SK-N-SH treated with all-trans-retinoic acid at 6 μM for 48 hours (cell line): Measurements from ENCODE around the gene TSHZ3.

ENCODE experiments used
- ATAC-seq: fragments of 200-7000 bp; cut with Tn5 transposase; 3 replicates; pipeline ENCODE4 v1.9.1; 2020; ENCODE audit warnings: mild to moderate bottlenecking, moderate library complexity
- ARNTL ChIP-seq: fragments of 450-650 bp; formaldehyde crosslinking; IDR thresholded peaks from 2 replicates; pipeline ENCODE4 v1.5.0; 2020; ENCODE audit warnings: low read depth, mild to moderate bottlenecking, moderate library complexity, borderline replicate concordance
- BACH2 ChIP-seq: fragments of 250-450 bp; sonication (Bioruptor Pico); IDR thresholded peaks from 2 replicates; pipeline ENCODE4 v1.9.0; 2021; ENCODE audit warnings: mild to moderate bottlenecking, borderline replicate concordance
- CREB5 ChIP-seq: fragments of 250-450 bp; sonication (Bioruptor Pico); IDR thresholded peaks from 2 replicates; pipeline ENCODE4 v1.5.1; 2020; ENCODE audit warnings: low read depth, mild to moderate bottlenecking, moderate library complexity
- GLIS3 ChIP-seq: fragments of 250-450 bp; sonication (Bioruptor Pico); IDR thresholded peaks from 2 replicates; pipeline ENCODE4 v1.5.0; 2020; ENCODE audit warnings: mild to moderate bottlenecking, moderate library complexity
- OSR1 ChIP-seq: fragments of 250-450 bp; sonication (Bioruptor Pico); IDR thresholded peaks from 2 replicates; pipeline ENCODE4 v1.8.0; 2022; ENCODE audit warnings: moderate library complexity, mild to moderate bottlenecking, inconsistent platforms
- PATZ1 ChIP-seq: fragments of 250-450 bp; sonication (Bioruptor Pico); IDR thresholded peaks from 2 replicates; pipeline ENCODE4 v1.8.0; 2020; ENCODE audit warnings: mild to moderate bottlenecking, moderate library complexity, borderline replicate concordance
- POU6F1 ChIP-seq: fragments of 250-450 bp; sonication (Bioruptor Pico); IDR thresholded peaks from 2 replicates; pipeline ENCODE4 v1.8.0; 2021; ENCODE audit warnings: low read depth, mild to moderate bottlenecking, moderate library complexity, borderline replicate concordance
- SNAI2 ChIP-seq: fragments of 250-450 bp; sonication (Bioruptor Pico); IDR thresholded peaks from 2 replicates; pipeline ENCODE4 v1.5.0; 2020; ENCODE audit warnings: mild to moderate bottlenecking, moderate library complexity
- TCF4 ChIP-seq: fragments of 250-450 bp; sonication (Bioruptor Pico); IDR thresholded peaks from 2 replicates; pipeline ENCODE4 v1.8.0; 2021; ENCODE audit warnings: mild to moderate bottlenecking, moderate library complexity, borderline replicate concordance
- TOX ChIP-seq: fragments of 250-450 bp; sonication (Bioruptor Pico); IDR thresholded peaks from 2 replicates; pipeline ENCODE4 v1.8.0; 2021; ENCODE audit warnings: mild to moderate bottlenecking, moderate library complexity, borderline replicate concordance
- TSHZ2 ChIP-seq: fragments of 250-450 bp; sonication (Bioruptor Pico); IDR thresholded peaks from 2 replicates; pipeline ENCODE4 v1.5.0; 2020; ENCODE audit warnings: mild to moderate bottlenecking, moderate library complexity
- ZC3H10 ChIP-seq: fragments of 250-450 bp; sonication (Bioruptor Pico); IDR thresholded peaks from 2 replicates; pipeline ENCODE4 v1.5.1; 2021; ENCODE audit warnings: mild to moderate bottlenecking, moderate library complexity
- ZFP3 ChIP-seq: fragments of 250-450 bp; sonication (Bioruptor Pico); IDR thresholded peaks from 2 replicates; pipeline ENCODE4 v1.5.0; 2020; ENCODE audit warnings: mild to moderate bottlenecking, moderate library complexity
- ZFP30 ChIP-seq: fragments of 450-650 bp; formaldehyde crosslinking; IDR thresholded peaks from 2 replicates; pipeline ENCODE4 v1.5.0; 2022; ENCODE audit warnings: mild to moderate bottlenecking, moderate library complexity
- ZNF565 ChIP-seq: fragments of 450-650 bp; formaldehyde crosslinking; conservative IDR thresholded peaks from 2 replicates; pipeline ENCODE4 v1.5.0; 2020; ENCODE audit warnings: low read depth, mild to moderate bottlenecking, moderate library complexity
- ZNF70 ChIP-seq: fragments of 450-650 bp; formaldehyde crosslinking; IDR thresholded peaks from 2 replicates; pipeline ENCODE4 v1.5.0; 2020; ENCODE audit warnings: mild to moderate bottlenecking, moderate library complexity
- ZNF8 ChIP-seq: fragments of 450-650 bp; formaldehyde crosslinking; IDR thresholded peaks from 2 replicates; pipeline ENCODE4 v1.5.0; 2020; ENCODE audit warnings: mild to moderate bottlenecking, moderate library complexity
- TF ChIP-seq, protein P1 (sequence below): fragments of 250-450 bp; sonication (Bioruptor Pico); IDR thresholded peaks from 2 replicates; pipeline ENCODE4 v1.5.1; 2021; ENCODE audit warnings: mild to moderate bottlenecking, moderate library complexity

TSHZ3 gene

GRCh38 chr19:31383553-31383952 is 34.3 kb upstream of the TSHZ3 start:
- ATAC-seq: no peak
- TF ChIP-seq ZFP3 (CRISPR knock-in tag) (no peak), CREB5 (CRISPR knock-in tag) (no peak), PATZ1 (no peak), ARNTL (CRISPR knock-in tag) (no peak), ZNF565 (CRISPR knock-in tag) (no peak), TSHZ2 (CRISPR knock-in tag) (no peak), ZFP30 (CRISPR knock-in tag) (no peak), ZNF70 (CRISPR knock-in tag) (no peak), POU6F1 (CRISPR knock-in tag) (no peak), TOX (CRISPR knock-in tag) (no peak)
- TF ChIP-seq, protein P1, sequence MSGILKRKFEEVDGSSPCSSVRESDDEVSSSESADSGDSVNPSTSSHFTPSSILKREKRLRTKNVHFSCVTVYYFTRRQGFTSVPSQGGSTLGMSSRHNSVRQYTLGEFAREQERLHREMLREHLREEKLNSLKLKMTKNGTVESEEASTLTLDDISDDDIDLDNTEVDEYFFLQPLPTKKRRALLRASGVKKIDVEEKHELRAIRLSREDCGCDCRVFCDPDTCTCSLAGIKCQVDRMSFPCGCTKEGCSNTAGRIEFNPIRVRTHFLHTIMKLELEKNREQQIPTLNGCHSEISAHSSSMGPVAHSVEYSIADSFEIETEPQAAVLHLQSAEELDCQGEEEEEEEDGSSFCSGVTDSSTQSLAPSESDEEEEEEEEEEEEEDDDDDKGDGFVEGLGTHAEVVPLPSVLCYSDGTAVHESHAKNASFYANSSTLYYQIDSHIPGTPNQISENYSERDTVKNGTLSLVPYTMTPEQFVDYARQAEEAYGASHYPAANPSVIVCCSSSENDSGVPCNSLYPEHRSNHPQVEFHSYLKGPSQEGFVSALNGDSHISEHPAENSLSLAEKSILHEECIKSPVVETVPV (CRISPR knock-in tag): no peak

DNA sequence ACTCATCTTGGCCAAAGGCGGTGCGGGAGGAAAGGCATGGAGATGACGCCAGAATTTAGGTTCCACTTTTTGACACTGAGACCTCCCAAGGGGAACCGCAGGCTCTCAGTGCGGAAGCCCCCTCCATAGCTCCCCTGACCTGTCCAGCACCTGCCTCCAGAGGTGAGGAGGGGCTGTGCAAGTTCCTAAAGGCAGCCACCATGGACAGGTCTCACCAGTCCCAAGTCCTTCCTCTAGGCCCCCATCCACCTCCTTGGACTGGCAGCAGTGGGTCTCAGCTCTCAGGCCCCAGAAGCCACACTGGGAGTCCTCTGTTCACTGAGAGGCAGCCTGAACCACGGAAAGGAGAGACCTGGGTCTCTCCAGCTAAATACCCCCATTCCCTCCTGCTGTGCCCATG is 31.6 kb upstream of the TSHZ3 start:
- ATAC-seq: no peak
- no peak for TF ChIP-seq ZFP30 (CRISPR knock-in tag)
- no peak for TF ChIP-seq ARNTL (CRISPR knock-in tag)
- no peak for TF ChIP-seq BACH2 (CRISPR knock-in tag)
- no peak for TF ChIP-seq ZC3H10 (CRISPR knock-in tag)
- no peak for TF ChIP-seq ZFP3 (CRISPR knock-in tag)
- TF ChIP-seq PATZ1: no peak
- TF ChIP-seq OSR1: no peak
- no peak for TF ChIP-seq ZNF70 (CRISPR knock-in tag)
- TF ChIP-seq TSHZ2 (CRISPR knock-in tag): no peak
- no peak for TF ChIP-seq TCF4 (CRISPR knock-in tag)
- no peak for TF ChIP-seq CREB5 (CRISPR knock-in tag)
- TF ChIP-seq ZNF8 (CRISPR knock-in tag): no peak
- TF ChIP-seq, protein P1 (CRISPR knock-in tag): no peak
- no peak for TF ChIP-seq ZNF565 (CRISPR knock-in tag)
- TF ChIP-seq POU6F1 (CRISPR knock-in tag): no peak
- TF ChIP-seq SNAI2 (CRISPR knock-in tag): no peak
- no peak for TF ChIP-seq GLIS3 (CRISPR knock-in tag)
